ENCODE data around the gene B4GALT7. TPM values are rescaled to one million over a fixed set of nuclear protein-coding genes. Genes with fewer than 3 reads are reported as not detected.
A peak's percentile ranks its signal among the peaks of the same experiment; 100 is the strongest.

B4GALT7 gene
- total RNA-seq, 1 experiment from 2014 or later: 26.3 TPM

DNA sequence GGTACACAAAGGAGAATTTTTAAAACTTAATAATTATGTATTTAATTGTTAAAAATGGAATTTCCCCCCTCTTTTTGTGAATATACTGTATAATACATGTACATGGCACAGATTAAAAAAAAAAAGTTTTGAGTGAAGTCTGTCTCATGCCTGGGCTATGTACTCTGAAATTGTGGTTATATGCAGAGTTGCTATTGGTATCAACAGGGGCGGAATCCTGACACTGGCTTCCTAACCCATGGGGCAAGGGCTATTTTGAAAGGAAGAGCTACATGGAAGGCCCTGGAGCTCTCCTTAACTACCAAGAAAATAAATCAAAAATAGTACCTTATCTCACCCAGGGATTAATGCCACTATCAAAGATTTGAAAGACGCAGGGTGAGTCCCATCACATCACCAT, 44.7 kb upstream of the B4GALT7 start:
- H3K27me3 ChIP-seq (ENCODE audit: insufficient read depth, low read length): no peaks in the 10 kb centered on the region
- H4K20me1 ChIP-seq (ENCODE audit: control insufficient read depth, insufficient read depth, insufficient read length): no peaks in the 10 kb centered on the region
- no peak overlapping the region for H3K56ac ChIP-seq (ENCODE audit: insufficient read length, low read depth, low read length)
- H3K9me3 Mint-ChIP-seq: peaks cover 3 to 4% of the 10 kb centered on the region in 2 experiments; a peak in 4 of 5 replicates
- H3K23ac ChIP-seq (ENCODE audit: insufficient read length, low read depth, low read length): no peak overlapping the region
- peaks cover 15% of the 10 kb centered on the region for H3K23me2 ChIP-seq (ENCODE audit: insufficient read length, low read depth, low read length, poor library complexity, severe bottlenecking)
- H3K27ac Mint-ChIP-seq: no peak overlapping the region
- H2AK5ac ChIP-seq (ENCODE audit: insufficient read length, low read length): no peak overlapping the region
- H3K79me1 ChIP-seq (ENCODE audit: insufficient read depth, low read depth, low read length, poor library complexity, severe bottlenecking): peaks cover 14% of the 10 kb centered on the region
- H4K8ac ChIP-seq (replicated peaks; ENCODE audit: insufficient read length, low read depth, low read length): no peak overlapping the region
- no peak for DNase-seq
- H3K27ac ChIP-seq (ENCODE audit: insufficient read length, low read depth, low read length): no peak overlapping the region
- H3K14ac ChIP-seq (ENCODE audit: insufficient read depth, low read length): no peak overlapping the region
- no peak overlapping the region for H3K4me2 ChIP-seq (ENCODE audit: insufficient read depth, insufficient read length, low read length)
- H3K9ac ChIP-seq (ENCODE audit: extremely low read depth, insufficient read length, low read length): no peak overlapping the region
- H2AFZ ChIP-seq (ENCODE audit: low read length): no peak overlapping the region
- H3K4ac ChIP-seq (ENCODE audit: low read depth, low read length): no peak overlapping the region
- no peak overlapping the region for H2BK120ac ChIP-seq (ENCODE audit: low read depth, low read length, poor library complexity, severe bottlenecking)
- H4K5ac ChIP-seq (ENCODE audit: insufficient read length, low read depth, low read length): no peak overlapping the region
- H3K4me1 ChIP-seq (ENCODE audit: insufficient read depth, low read length): peaks cover 5% of the 10 kb centered on the region; the same call in 1 of the 2 replicates
- WGBS (ENCODE audit: extremely low coverage, insufficient read length, low lambda C conversion rate): no CpG with 5 or more reads among the region's 2 CpGs
- H3K27me3 Mint-ChIP-seq (ENCODE audit: low read depth): peaks cover 4% of the 10 kb centered on the region; the same call in 1 of the 2 replicates
- H3K9me3 ChIP-seq (ENCODE audit: control insufficient read depth, low read depth, low read length): no peaks in the 10 kb centered on the region
- H3K4me3 Mint-ChIP-seq: peak overlapping the region in 1 of 2 experiments; percentile 72; a peak in 3 of 5 replicates
- H2BK5ac ChIP-seq (ENCODE audit: insufficient read length, low read length): no peak overlapping the region
- no peak overlapping the region for H3K18ac ChIP-seq (ENCODE audit: insufficient read length, low read depth, low read length)
- H2BK15ac ChIP-seq (ENCODE audit: low read depth, low read length): no peak overlapping the region
- H3K4me1 Mint-ChIP-seq: peaks cover 33 to 37% of the 10 kb centered on the region in 2 experiments
- no peak overlapping the region for H2BK20ac ChIP-seq (ENCODE audit: low read depth, low read length, poor library complexity, severe bottlenecking)
- H4K91ac ChIP-seq (ENCODE audit: insufficient read length, low read depth, low read length): no peak overlapping the region
- TF ChIP-seq, protein P1, sequence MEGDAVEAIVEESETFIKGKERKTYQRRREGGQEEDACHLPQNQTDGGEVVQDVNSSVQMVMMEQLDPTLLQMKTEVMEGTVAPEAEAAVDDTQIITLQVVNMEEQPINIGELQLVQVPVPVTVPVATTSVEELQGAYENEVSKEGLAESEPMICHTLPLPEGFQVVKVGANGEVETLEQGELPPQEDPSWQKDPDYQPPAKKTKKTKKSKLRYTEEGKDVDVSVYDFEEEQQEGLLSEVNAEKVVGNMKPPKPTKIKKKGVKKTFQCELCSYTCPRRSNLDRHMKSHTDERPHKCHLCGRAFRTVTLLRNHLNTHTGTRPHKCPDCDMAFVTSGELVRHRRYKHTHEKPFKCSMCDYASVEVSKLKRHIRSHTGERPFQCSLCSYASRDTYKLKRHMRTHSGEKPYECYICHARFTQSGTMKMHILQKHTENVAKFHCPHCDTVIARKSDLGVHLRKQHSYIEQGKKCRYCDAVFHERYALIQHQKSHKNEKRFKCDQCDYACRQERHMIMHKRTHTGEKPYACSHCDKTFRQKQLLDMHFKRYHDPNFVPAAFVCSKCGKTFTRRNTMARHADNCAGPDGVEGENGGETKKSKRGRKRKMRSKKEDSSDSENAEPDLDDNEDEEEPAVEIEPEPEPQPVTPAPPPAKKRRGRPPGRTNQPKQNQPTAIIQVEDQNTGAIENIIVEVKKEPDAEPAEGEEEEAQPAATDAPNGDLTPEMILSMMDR (conservative IDR thresholded peaks at IDR 0.05): no peak
- no peak overlapping the region for H2BK12ac ChIP-seq (ENCODE audit: insufficient read length, low read depth, low read length)
- peaks cover 11% of the 10 kb centered on the region; the same call in 1 of the 2 replicates for H3K79me2 ChIP-seq (ENCODE audit: insufficient read depth, low read length)
- peaks cover 10 to 22% (median 20%) of the 10 kb centered on the region in 3 experiments for H3K36me3 Mint-ChIP-seq (ENCODE audit: insufficient read depth in 1 of 3, low read depth in 3 of 3)
- H3T11ph ChIP-seq (ENCODE audit: low read length): no peak overlapping the region
